Tibial nerve (tissue), 4 donors: ENCODE results near the gene ETV3. TPM values are rescaled to one million over a fixed set of nuclear protein-coding genes. Genes with fewer than 3 reads are reported as not detected.

Experiments used
- DNase-seq, 2 donors: peaks; one replicate each; pipeline ENCODE4 v3.0.0-alpha.2; 2019; ENCODE audit warnings: low spot score in 2 of 2
- H3K27ac ChIP-seq, 4 donors: fragments of 200-600 bp; sonication (generic) in 3 of 4; one replicate each; pipeline ENCODE4 v1.5.1; 2017 to 2019; ENCODE audit warnings: mild to moderate bottlenecking in 1 of 4
- H3K27me3 ChIP-seq, 2 donors: fragments of 200-600 bp; sonication (generic) in 1 of 2; one replicate each; pipeline versions ENCODE4 v1.5.1 to v1.6.0; 2017 to 2019
- H3K36me3 ChIP-seq, 3 donors: fragments of 200-600 bp; sonication (generic); one replicate each; pipeline ENCODE4 v1.5.1; 2018 to 2019
- H3K4me1 ChIP-seq, 4 donors: fragments of 200-600 bp; sonication (generic) in 3 of 4; one replicate each; pipeline ENCODE4 v1.5.1; 2017 to 2019
- H3K4me3 ChIP-seq, 4 donors: fragments of 200-600 bp; sonication (generic) in 3 of 4; one replicate each; pipeline ENCODE4 v1.5.1; 2017 to 2019; ENCODE audit warnings: mild to moderate bottlenecking in 1 of 4, moderate library complexity in 1 of 4
- H3K9me3 ChIP-seq, 4 donors: fragments of 200-600 bp; sonication (generic) in 3 of 4; one replicate each; pipeline ENCODE4 v1.5.1; 2017 to 2019
- EP300 ChIP-seq, 2 donors: sonication (generic); formaldehyde crosslinking; IDR thresholded peaks; one replicate each; pipeline ENCODE4 v1.6.1; 2017; ENCODE audit warnings: antibody characterized with exemption in 2 of 2, mild to moderate bottlenecking in 1 of 2
- POLR2A ChIP-seq, 2 donors: fragments of 450-650 bp; IDR thresholded peaks; one replicate each; pipeline ENCODE4 v1.6.1; 2017; ENCODE audit warnings: antibody characterized with exemption in 2 of 2, mild to moderate bottlenecking in 2 of 2, moderate library complexity in 2 of 2
- WGBS, 2 donors: methylation state at CpG; one replicate each; pipeline ENCODE4 v1.1.5; 2018; 5-methylcytosine and 5-hydroxymethylcytosine counted together
- total RNA-seq, 4 donors: library from RNA; depleted of rRNA; stranded (reverse); fragments of >200 nt; gene quantifications; one replicate each; pipeline ENCODE4 v1.1.0, GENCODE V29; 2016
- TF ChIP-seq, protein P1 (sequence below), 5 experiments: fragments of 200-600 bp in 3 of 5; fragments of 450-650 bp in 2 of 5; sonication (generic) in 3 of 5; IDR thresholded peaks; one replicate each; pipeline ENCODE4 v1.5.1; 2016 to 2019; ENCODE audit warnings: antibody characterized with exemption in 5 of 5, mild to moderate bottlenecking in 3 of 5, moderate library complexity in 2 of 5

ETV3 gene
- total RNA-seq, 4 donors from 2014 or later = 18.4 to 20.0 (median 19.1) TPM

- peaks cover 0 to 96% (median 7%) of the 10 kb centered on the region in 3 donors for H3K36me3 ChIP-seq
- TF ChIP-seq, protein P1, sequence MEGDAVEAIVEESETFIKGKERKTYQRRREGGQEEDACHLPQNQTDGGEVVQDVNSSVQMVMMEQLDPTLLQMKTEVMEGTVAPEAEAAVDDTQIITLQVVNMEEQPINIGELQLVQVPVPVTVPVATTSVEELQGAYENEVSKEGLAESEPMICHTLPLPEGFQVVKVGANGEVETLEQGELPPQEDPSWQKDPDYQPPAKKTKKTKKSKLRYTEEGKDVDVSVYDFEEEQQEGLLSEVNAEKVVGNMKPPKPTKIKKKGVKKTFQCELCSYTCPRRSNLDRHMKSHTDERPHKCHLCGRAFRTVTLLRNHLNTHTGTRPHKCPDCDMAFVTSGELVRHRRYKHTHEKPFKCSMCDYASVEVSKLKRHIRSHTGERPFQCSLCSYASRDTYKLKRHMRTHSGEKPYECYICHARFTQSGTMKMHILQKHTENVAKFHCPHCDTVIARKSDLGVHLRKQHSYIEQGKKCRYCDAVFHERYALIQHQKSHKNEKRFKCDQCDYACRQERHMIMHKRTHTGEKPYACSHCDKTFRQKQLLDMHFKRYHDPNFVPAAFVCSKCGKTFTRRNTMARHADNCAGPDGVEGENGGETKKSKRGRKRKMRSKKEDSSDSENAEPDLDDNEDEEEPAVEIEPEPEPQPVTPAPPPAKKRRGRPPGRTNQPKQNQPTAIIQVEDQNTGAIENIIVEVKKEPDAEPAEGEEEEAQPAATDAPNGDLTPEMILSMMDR (IDR thresholded peaks at IDR 0.05) = no peak
- TF ChIP-seq EP300 (IDR thresholded peaks at IDR 0.05) (no peak), POLR2A (IDR thresholded peaks at IDR 0.05) (no peak)
- no peaks in the 10 kb centered on the region for H3K9me3 ChIP-seq
- H3K4me1 ChIP-seq = peaks cover 0 to 17% (median 7%) of the 10 kb centered on the region in 4 donors
- H3K4me3 ChIP-seq = no peak overlapping the region
- 80 to 91% methylated on average over 4 of the region's 4 CpGs for WGBS, 2 donors
- no peak for DNase-seq
- H3K27ac ChIP-seq = no peak overlapping the region
- no peaks in the 10 kb centered on the region for H3K27me3 ChIP-seq
These were observed 6.9 kb downstream of the ETV3 start for GRCh38 chr1:157131281-157131680.

DNA sequence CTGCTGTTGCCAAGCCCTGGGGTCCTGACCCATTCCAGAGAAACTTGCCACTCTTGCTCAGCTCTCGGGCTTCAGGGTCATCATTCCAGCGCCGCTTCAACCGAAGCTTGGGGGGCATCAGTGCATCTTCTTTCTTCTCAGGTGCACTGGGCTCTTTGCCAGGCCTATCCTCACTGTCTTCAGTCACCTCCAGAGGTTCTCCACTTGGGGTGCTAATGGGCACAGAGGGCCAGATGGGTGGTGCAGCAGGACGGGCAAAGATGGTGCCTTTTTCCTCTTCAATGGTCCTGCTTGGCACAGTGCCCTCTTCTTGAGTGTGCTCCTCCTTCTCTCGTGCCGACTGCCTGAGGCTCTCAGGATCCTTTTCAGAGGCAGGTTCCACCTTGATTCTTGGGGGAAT, 13.3 kb downstream of the ETV3 start:
- WGBS, 2 donors = 74 to 75% methylated on average over 7 of the region's 7 CpGs
- H3K4me3 ChIP-seq = no peak overlapping the region
- DNase-seq = no peak
- no peaks in the 10 kb centered on the region for H3K9me3 ChIP-seq
- no peaks in the 10 kb centered on the region for H3K27me3 ChIP-seq
- H3K36me3 ChIP-seq = peaks cover 4 to 72% (median 16%) of the 10 kb centered on the region in 3 donors
- TF ChIP-seq EP300 (IDR thresholded peaks at IDR 0.05) (no peak), POLR2A (IDR thresholded peaks at IDR 0.05) (no peak)
- TF ChIP-seq, protein P1 (IDR thresholded peaks at IDR 0.05) = no peak
- H3K4me1 ChIP-seq = peaks cover 0 to 2% (median 0%) of the 10 kb centered on the region in 4 donors
- no peak overlapping the region for H3K27ac ChIP-seq

- TF ChIP-seq EP300 (IDR thresholded peaks at IDR 0.05) = no peak
- no peak for TF ChIP-seq POLR2A (IDR thresholded peaks at IDR 0.05)
- TF ChIP-seq, protein P1 (IDR thresholded peaks at IDR 0.05) = no peak
- 72 to 73% methylated on average over 2 of the region's 2 CpGs for WGBS, 2 donors
These were observed 18.7 kb downstream of the ETV3 start for GRCh38 chr1:157119448-157119847.

DNA sequence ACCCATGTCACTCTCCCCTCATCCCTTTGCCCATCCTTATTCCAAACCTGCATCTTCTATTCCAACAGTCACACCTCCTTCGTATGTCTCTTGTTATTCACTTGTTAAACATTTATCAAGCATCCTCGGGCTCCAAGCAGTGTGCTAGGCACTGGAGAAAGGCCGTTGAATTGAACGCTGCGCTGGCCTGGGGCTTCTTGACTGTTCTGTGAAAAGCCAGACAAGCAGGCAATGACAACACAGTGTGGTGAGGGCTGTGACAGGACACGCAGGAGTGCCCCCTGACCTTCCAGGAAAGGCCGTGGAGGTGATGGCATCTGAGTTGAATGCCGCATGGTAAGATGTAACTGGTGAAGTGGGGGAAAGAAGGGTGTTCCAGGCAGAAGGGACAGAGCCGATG, 19.2 kb downstream of the ETV3 start:
- no peaks in the 10 kb centered on the region for H3K27me3 ChIP-seq

More at GRCh38 chr1:157119448-157119847, 18.7 kb downstream of the ETV3 start:
- Histone ChIP-seq H3K27me3 (no peaks in the 10 kb centered on the region), H3K4me1 (no peaks in the 10 kb centered on the region), H3K4me3 (no peak overlapping the region), H3K27ac (no peak overlapping the region), H3K9me3 (no peaks in the 10 kb centered on the region), H3K36me3 (peaks cover 0 to 20% (median 2%) of the 10 kb centered on the region in 3 donors)
- no peak for DNase-seq

DNA sequence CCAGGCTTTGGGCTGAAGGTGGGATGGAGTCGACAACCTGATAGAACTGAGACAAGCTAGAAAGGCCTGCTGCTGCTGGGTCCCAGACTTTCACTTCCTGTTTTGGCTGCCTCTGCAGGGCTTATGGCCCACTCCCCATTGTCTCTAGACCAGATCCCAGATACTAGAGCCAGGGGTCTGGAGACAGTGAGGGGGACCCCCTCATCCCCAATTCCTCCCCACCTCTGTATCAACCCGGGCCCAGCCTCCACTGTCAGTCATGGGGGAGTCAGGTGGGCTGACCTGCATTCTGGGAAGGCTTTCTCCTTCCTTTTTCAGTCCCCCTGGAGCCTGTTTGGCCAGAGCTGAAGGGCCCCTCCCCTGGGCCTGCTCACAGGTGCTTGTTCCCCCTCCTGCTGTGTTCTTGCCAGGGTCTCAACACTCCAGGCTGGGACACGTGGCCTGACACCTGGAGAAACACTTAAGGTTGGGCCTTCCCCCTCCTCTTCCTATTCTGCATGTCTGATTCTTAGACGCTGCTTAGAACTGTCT, 20.6 kb downstream of the ETV3 start:
- Histone ChIP-seq H3K27ac (no peak overlapping the region), H3K4me1 (no peaks in the 10 kb centered on the region), H3K27me3 (peaks cover 0 to 6% of the 10 kb centered on the region in 2 donors), H3K4me3 (no peak overlapping the region), H3K9me3 (no peaks in the 10 kb centered on the region), H3K36me3 (peaks cover 0 to 7% (median 0%) of the 10 kb centered on the region in 3 donors)
- 57 to 66% methylated on average over 3 to 4 of the region's 4 CpGs for WGBS, 2 donors
- TF ChIP-seq EP300 (IDR thresholded peaks at IDR 0.05) = no peak
- no peak for TF ChIP-seq POLR2A (IDR thresholded peaks at IDR 0.05)
- TF ChIP-seq, protein P1 (IDR thresholded peaks at IDR 0.05) = no peak
- DNase-seq = no peak

More for the DNA sequence above, 19.2 kb downstream of the ETV3 start:
- H3K4me1 ChIP-seq = no peaks in the 10 kb centered on the region
- H3K27ac ChIP-seq = no peak overlapping the region
- no peaks in the 10 kb centered on the region for H3K9me3 ChIP-seq
- no peak overlapping the region for H3K4me3 ChIP-seq
- H3K36me3 ChIP-seq = peaks cover 0 to 17% (median 0%) of the 10 kb centered on the region in 3 donors
- TF ChIP-seq EP300 (IDR thresholded peaks at IDR 0.05) (no peak), POLR2A (IDR thresholded peaks at IDR 0.05) (no peak)
- TF ChIP-seq, protein P1 (IDR thresholded peaks at IDR 0.05) = no peak
- WGBS, 2 donors = 84 to 86% methylated on average over 9 of the region's 9 CpGs
- DNase-seq = no peak
